Measurements from ENCODE around the gene APH1A. TPM values are rescaled to one million over a fixed set of nuclear protein-coding genes. Genes with fewer than 3 reads are reported as not detected.

APH1A gene
- total RNA-seq, 1 experiment from 2014 or later = 211 TPM

- DNase-seq = no peak
- CTCF ChIA-PET = no interaction called here
- H3K4me2 ChIP-seq (ENCODE audit: low read length) = no peak overlapping the region
These were observed 2.6 kb upstream of the APH1A start for GRCh38 chr1:150271291-150271959.

GRCh38 chr1:150269451-150269850 lies 635 bp upstream of the APH1A start:
- Histone ChIP-seq H3K4me3 (ENCODE audit: low read length) (peak overlapping the region; percentile 97), H3K27me3 (ENCODE audit: low read length) (no peaks in the 10 kb centered on the region), H2AFZ (ENCODE audit: low read length) (peak overlapping the region; percentile 96), H3F3A (ENCODE audit: low read length, unreplicated experiment) (no peaks in the 10 kb centered on the region), H3K9me2 (replicated peaks; ENCODE audit: low read length) (no peaks in the 10 kb centered on the region), H4K20me1 (ENCODE audit: low read length) (no peaks in the 10 kb centered on the region), H3K9me3 (ENCODE audit: low read length) (no peaks in the 10 kb centered on the region), H3K27ac (ENCODE audit: low read length) (0 out of 2 replicates have a peak overlapping the region, but pooled peaks have one; percentile 1), H3K4me1 (ENCODE audit: insufficient read depth, low read length) (peaks cover 14% of the 10 kb centered on the region), H3K36me3 (ENCODE audit: low read depth, low read length) (peaks cover 23% of the 10 kb centered on the region; the same call in 1 of the 2 replicates), H3K79me2 (ENCODE audit: low read length) (peaks cover 36% of the 10 kb centered on the region), H3K9ac (ENCODE audit: low read length) (peak overlapping the region; percentile 99), H3K4me2 (ENCODE audit: low read length) (peak overlapping the region; percentile 91)
- ChIA-PET POLR2A (ENCODE audit: unreplicated experiment) (no interaction called here), CTCF (interaction anchor here (0.7 to 1.3 kb wide), 2 partner anchors 12 to 13 kb away, joined by 6 read pairs; no protein-coding TSS in a partner anchor)
- no peak for TF ChIP-seq CTCF (conservative IDR thresholded peaks at IDR 0.05; ENCODE audit: low read depth, low read length)
- no peak for TF ChIP-seq EZH2 (IDR thresholded peaks at IDR 0.05; ENCODE audit: low read length, unreplicated experiment)
- no peak for TF ChIP-seq EZH2phosphoT487 (IDR thresholded peaks at IDR 0.05; ENCODE audit: borderline replicate concordance, low read length)
- DNase-seq (no peak), ATAC-seq (no peak)
- intact Hi-C loops (cut with micrococcal nuclease) = loop anchor here (1.0 kb wide), 1 partner anchor 12 kb away; no protein-coding TSS in a partner anchor
- TSS peak; percentile 80 for BruUV-seq (replicated peaks)

More at GRCh38 chr1:150271291-150271959, 2.6 kb upstream of the APH1A start:
- peaks cover 7% of the 10 kb centered on the region; the same call in 1 of the 2 replicates for H3K36me3 ChIP-seq (ENCODE audit: low read depth, low read length)
- no peak overlapping the region for H3K27ac ChIP-seq (ENCODE audit: low read length)
- BruUV-seq (replicated peaks) = no TSS peak
- H4K20me1 ChIP-seq (ENCODE audit: low read length) = no peaks in the 10 kb centered on the region
- no peaks in the 10 kb centered on the region for H3F3A ChIP-seq (ENCODE audit: low read length, unreplicated experiment)
- H3K9me3 ChIP-seq (ENCODE audit: low read length) = no peaks in the 10 kb centered on the region
- H3K27me3 ChIP-seq (ENCODE audit: low read length) = no peaks in the 10 kb centered on the region
- POLR2A ChIA-PET (ENCODE audit: unreplicated experiment) = no interaction called here
- H3K79me2 ChIP-seq (ENCODE audit: low read length) = peaks cover 28% of the 10 kb centered on the region
- H3K9ac ChIP-seq (ENCODE audit: low read length) = no peak overlapping the region
- H2AFZ ChIP-seq (ENCODE audit: low read length) = no peak overlapping the region
- H3K4me3 ChIP-seq (ENCODE audit: low read length) = no peak overlapping the region
- ATAC-seq = no peak
- no peaks in the 10 kb centered on the region for H3K9me2 ChIP-seq (replicated peaks; ENCODE audit: low read length)
- TF ChIP-seq EZH2phosphoT487 (IDR thresholded peaks at IDR 0.05; ENCODE audit: borderline replicate concordance, low read length) (no peak), EZH2 (IDR thresholded peaks at IDR 0.05; ENCODE audit: low read length, unreplicated experiment) (no peak), CTCF (conservative IDR thresholded peaks at IDR 0.05; ENCODE audit: low read depth, low read length) (no peak)
- peaks cover 14% of the 10 kb centered on the region for H3K4me1 ChIP-seq (ENCODE audit: insufficient read depth, low read length)
- intact Hi-C loops (cut with micrococcal nuclease) = no loop called here

- H3K27me3 ChIP-seq (ENCODE audit: low read length) = no peaks in the 10 kb centered on the region
- peak; percentile 30 for DNase-seq
- no peaks in the 10 kb centered on the region for H3K9me3 ChIP-seq (ENCODE audit: low read length)
- H3K4me1 ChIP-seq (ENCODE audit: insufficient read depth, low read length) = peaks cover 18% of the 10 kb centered on the region
- no TSS peak for BruUV-seq (replicated peaks)
- H4K20me1 ChIP-seq (ENCODE audit: low read length) = no peaks in the 10 kb centered on the region
- H3K4me2 ChIP-seq (ENCODE audit: low read length) = peak overlapping the region; percentile 91
- peak overlapping the region; percentile 97 for H3K4me3 ChIP-seq (ENCODE audit: low read length)
- intact Hi-C loops (cut with micrococcal nuclease) = no loop called here
- peak; percentile 42 for ATAC-seq
- no peaks in the 10 kb centered on the region for H3K9me2 ChIP-seq (replicated peaks; ENCODE audit: low read length)
- H3K9ac ChIP-seq (ENCODE audit: low read length) = peak overlapping the region; percentile 99
- ChIA-PET CTCF (interaction anchor here (1.3 kb wide), 1 partner anchor 13 kb away, joined by 6 read pairs; no protein-coding TSS in a partner anchor), POLR2A (ENCODE audit: unreplicated experiment) (interaction anchor here (0.7 kb wide), 1 partner anchor 45 kb away, joined by 4 read pairs; no protein-coding TSS in a partner anchor)
- peaks cover 24% of the 10 kb centered on the region; the same call in 1 of the 2 replicates for H3K36me3 ChIP-seq (ENCODE audit: low read depth, low read length)
- H3F3A ChIP-seq (ENCODE audit: low read length, unreplicated experiment) = peaks cover 2% of the 10 kb centered on the region
- H2AFZ ChIP-seq (ENCODE audit: low read length) = peak overlapping the region; percentile 96
- TF ChIP-seq EZH2 (IDR thresholded peaks at IDR 0.05; ENCODE audit: low read length, unreplicated experiment) (no peak), EZH2phosphoT487 (IDR thresholded peaks at IDR 0.05; ENCODE audit: borderline replicate concordance, low read length) (no peak), CTCF (conservative IDR thresholded peaks at IDR 0.05; ENCODE audit: low read depth, low read length) (no peak)
- peaks cover 36% of the 10 kb centered on the region for H3K79me2 ChIP-seq (ENCODE audit: low read length)
- H3K27ac ChIP-seq (ENCODE audit: low read length) = peak overlapping the region; percentile 65
These were observed 494 bp downstream of the APH1A start for GRCh38 chr1:150268340-150268704.

All from PC-3 (cell line).